RPMI7951 (cell line): ENCODE results near the gene MRPL21. TPM values are rescaled to one million over a fixed set of nuclear protein-coding genes. Genes with fewer than 3 reads are reported as not detected.
"Not testable (repeated sequence)": the region's sequence is repeated elsewhere in the genome, so short reads cannot be mapped to it uniquely, and the experiment has no call there.

Source experiments
- DNase-seq: peaks from one replicate; pipeline ENCODE4 v3.0.0-alpha.2; 2012; ENCODE audit warnings: low read depth
- total RNA-seq: library from RNA; depleted of rRNA; stranded (reverse); fragments of >200 nt; shearing (Covaris generic); gene quantifications from 2 replicates; pipeline ENCODE4 v1.2.3, GENCODE V29; 2014

MRPL21 gene
- total RNA-seq, 1 experiment from 2014 or later: 134 TPM

DNA sequence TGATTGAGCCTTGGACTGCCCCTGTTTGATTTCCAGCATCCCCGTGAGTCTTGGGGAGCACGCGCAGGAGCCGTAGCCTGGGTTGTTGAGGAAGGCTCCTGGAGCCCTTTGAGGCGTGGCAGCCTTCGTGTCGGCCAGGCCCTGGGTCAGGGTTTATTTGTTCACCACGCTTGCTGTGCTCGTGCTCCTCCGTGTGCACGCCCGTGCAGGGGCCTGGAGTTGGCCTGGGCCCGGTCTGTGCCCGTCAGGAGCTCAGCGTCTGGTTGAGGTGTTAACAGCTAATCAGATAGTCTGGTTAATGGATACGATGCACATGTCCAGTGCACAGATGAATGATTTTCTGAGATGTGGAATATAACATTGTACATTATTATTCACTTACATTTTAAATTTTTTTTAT lies 8.1 kb upstream of the MRPL21 start:
- DNase-seq: no peak

DNA sequence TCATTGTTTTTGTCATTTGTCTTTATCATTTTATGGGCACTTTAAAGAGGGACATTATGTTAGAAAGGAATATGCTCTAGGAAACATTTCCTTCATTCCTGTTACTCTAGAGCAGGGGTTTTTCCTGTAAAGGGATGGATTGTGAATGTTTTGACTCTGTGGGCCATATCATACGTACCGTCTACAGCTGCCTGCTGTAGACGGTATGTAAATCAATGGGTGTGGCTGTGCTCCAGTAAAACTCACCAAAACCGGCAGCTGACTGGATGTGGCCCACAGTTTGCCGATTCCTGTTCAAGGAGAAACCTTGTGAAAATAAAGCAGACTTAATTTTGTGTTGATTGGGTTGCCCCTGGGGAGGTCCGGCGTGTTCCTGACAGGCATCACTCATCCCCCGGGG lies 7.3 kb upstream of the MRPL21 start:
- no peak for DNase-seq

DNA sequence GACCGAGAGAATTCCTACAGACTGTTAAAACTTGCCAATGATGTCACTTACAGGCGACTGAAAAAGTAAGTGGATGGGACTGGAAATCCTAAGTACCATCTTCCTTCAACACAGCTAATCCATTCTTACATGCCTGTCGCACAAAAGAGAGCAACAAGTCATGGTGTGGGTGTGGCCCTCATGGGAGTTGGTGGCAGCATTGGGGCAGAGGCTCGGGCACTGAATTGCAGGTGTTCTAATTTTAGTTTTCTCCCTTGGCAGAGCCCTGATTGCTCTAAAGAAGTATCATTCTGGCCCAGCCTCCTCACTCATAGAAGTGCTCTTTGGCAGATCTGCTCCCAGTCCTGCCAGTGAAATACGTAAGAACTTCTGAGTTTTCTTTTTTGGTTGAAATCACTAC lies 4.6 kb upstream of the MRPL21 start:
- no peak for DNase-seq

DNA sequence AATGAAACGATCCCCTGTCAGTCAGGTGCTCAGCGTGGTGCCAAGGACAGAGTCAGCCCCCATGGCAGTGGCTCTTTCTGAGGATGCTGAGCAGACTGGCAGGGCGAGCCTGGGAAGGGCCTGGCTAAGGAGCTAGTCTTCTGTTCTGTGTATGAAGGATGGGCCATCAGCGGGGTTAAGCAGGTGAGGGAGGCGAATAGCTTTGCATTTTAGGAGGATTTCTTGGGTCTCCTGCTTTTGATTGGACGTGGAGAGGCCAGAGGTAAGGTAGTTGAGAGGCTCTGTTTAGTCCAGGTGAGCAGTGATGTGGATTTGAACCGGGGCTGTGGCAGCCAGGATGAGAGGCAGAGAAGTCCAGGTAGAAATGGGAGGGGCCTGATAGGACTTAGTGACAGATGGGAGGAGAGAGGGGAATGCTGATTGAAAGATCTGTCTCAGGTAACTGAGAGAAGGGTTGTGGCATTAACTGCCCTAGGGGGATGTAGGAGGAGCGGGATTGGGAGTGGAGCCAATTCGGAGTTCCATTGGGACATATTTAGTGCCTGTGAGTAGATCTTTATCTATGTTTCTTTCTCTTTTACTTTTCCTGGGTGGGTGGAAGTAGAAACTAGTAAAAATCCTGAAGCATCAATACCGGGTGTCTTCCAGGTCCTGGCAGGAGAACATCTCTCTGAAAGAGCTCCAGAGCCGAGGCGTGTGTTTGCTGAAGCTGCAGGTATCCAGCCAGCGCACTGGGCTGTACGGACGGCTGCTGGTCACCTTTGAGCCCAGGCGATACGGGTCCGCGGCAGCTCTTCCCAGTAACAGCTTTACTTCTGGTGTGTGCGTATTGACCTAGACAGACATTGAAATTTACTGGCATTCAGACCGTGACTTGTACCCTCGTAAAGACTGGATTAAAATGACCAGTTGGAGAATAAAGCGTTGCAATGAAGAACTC lies 2.1 kb upstream of the MRPL21 start:
- no peak for DNase-seq

DNA sequence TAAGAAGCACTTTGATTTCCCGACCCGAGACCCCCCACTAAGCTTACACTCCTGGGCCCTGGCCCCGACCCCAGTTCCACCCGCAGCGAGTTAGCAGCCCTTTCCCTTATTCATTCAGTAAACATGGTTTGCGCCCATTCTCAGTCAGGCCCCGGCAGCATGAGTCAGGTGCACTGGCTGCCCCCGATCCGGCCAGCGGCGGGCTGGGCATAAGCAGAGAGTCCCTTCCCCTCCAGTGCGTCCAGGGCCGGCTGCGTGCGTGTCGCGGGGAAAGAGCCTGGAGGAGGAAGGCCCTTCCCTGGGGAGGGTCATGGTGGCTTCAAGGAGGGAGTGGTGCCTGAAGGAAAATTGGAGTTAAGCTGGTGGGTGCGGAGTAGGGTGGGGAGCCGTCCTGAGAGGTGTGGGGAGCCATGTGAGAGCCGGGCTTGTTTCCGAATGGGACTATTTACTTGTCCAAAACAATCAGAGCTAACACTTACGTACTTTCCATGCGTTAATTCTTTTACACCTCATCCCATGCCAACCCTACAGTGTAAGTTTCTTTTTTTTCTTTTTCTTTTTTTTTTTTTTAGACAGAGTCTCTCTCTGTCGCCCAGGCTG lies 716 bp upstream of the MRPL21 start:
- DNase-seq: peak; percentile 43

DNA sequence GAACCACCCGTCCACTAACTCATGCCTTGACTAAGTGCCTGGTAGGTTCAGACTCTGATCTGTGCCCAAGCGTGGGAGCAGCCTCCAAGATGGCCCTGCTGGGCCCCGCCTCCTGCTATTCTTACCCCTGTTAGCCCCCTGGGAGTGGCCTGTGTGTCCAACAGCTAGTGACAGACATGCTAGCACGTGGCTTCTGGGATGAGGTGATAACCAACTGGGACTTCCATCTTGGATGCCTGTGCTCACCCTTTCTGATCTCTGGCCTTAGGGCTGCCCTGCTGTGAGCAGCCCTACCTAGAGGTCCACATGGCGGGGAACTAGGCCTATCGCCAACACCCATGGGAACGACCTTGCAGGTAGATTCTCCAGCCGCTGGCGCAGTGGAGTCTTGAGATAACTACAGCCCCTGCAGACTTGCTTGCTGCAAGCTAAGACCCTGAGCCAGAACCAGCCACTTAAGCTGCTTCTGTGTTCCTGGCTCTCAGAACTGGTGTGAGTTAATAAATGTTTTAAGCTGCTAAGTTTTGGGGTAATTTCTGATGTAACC lies 2.7 kb downstream of the MRPL21 start:
- no peak for DNase-seq

GRCh38 chr11:68897441-68897840 lies 6.2 kb downstream of the MRPL21 start:
- DNase-seq: no peak

GRCh38 chr11:68896171-68896959 lies 7.3 kb downstream of the MRPL21 start:
- DNase-seq: no peak

DNA sequence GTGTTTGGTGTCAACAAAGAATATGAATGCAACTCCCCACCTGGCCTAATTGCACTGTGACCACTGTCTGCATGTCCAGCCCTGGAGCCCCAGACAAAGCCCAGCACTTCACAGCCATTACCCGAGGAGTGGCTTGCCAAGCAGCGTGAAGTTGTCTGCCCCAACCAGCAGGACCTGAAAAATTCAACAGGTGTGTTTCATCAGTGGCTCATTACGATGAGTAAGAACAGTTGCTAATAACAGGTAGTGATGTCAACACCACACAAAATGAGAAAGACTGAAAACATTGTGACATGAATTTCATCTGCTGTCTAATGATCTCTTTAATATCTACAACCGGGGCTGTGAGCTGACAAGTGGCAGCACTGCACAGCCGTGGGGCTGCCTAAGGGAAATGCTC lies 10.3 kb downstream of the MRPL21 start:
- no peak for DNase-seq

- no peak for DNase-seq
Measured at GRCh38 chr11:68892576-68892975, 11.1 kb downstream of the MRPL21 start.

GRCh38 chr11:68891351-68891948 lies 12.2 kb downstream of the MRPL21 start:
- no peak for DNase-seq

DNA sequence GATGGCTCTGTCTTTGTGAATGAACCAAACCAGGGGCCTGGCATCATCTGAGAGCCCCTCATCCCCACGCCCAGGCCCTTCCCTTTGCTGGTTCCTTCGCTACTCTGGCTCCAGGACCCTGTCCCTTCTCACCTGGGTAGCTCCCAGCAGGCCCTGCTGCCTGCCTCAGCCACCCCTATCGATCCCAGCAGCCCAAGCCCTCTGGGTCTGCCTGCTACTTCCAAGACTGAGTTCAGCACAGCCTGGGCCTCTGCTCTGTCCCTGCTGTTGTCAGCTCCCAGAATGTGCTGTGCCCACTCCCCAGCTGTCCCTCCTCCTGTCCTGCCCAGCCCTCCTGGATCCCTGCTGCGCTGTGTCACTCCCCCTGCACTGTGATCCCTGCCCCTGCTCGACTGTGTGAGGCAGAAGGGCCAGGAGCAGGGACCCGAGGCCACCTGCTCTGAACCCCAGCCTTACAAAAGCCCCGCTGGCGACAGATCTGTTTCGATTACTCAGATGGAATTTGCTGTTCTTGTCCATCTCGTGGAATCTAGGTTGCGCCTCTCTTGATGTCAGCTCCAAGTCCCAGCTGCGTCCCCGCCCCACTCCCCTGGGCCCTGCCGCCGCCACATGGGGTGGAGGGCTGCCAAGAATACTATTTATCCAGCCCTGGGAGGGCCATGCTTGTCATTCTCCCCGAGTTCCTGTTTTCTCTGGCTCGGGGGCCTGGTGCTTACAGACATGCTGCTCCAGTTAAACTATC lies 13.0 kb downstream of the MRPL21 start:
- no peak for DNase-seq

DNA sequence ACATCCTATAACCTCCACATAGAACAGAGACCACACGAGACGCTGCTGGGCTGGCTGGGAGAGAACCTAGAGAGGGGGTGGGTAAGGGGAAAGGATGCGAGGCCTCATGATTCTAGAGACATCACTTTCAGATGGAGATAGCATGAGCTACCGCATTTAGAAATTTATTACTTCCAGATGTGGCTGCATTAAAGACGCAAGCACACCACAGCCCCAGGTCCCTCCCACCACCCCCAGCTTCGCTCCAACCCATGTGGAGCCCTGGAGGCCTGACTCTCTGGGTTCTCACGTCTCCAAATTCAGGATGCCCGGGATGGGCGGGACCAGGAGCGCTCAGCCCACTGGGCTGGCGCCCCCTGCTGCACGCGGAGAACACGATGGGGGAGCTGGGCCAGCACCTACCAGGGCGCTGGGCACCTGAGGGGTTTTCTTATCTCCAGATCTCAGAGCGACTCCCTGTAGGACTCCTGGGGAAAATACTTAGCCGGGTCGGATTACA lies 13.6 kb downstream of the MRPL21 start:
- DNase-seq: peak; percentile 11

- not testable (repeated sequence) for DNase-seq
Measured at GRCh38 chr11:68884827-68885226, 18.8 kb downstream of the MRPL21 start.

DNA sequence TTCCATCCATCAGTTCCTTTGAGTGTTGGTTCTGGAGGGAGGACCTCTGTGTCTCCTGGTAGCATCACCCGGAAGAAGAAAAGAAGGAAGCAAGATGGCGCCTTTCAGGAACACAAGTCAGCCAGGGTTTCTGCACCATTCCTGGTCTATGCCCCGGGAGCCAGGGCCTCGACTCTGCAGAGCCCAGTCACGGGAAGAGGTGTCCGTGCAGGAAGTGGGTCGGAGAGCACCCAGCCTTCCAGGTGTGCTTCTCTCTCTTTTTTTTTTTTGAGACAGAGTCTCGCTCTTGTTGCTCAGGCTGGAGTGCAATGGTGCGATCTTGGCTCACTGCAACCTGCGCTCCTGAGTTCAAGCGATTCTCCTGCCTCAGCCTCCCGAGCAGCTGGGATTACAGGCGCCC lies 21.2 kb downstream of the MRPL21 start:
- no peak for DNase-seq

DNA sequence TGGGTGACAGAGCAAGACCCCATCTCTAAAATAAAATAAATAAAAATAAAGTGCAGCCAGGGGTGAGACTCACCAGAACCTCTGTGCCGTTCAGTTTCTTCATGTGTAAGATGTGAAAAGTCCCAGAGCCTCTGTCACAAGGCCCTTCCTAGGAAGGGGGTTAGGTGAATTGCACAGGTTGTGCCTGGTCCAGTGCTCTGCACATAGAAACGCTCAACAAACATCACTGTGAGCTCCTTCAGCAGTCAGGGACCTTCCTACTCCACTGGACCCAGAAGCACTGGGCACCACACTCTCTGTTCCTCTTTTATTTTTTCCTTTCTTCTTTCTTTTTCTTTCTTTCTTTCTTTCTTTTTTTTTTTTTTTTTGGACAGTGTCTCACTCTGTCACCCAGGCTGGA lies 22.3 kb downstream of the MRPL21 start:
- no peak for DNase-seq

DNA sequence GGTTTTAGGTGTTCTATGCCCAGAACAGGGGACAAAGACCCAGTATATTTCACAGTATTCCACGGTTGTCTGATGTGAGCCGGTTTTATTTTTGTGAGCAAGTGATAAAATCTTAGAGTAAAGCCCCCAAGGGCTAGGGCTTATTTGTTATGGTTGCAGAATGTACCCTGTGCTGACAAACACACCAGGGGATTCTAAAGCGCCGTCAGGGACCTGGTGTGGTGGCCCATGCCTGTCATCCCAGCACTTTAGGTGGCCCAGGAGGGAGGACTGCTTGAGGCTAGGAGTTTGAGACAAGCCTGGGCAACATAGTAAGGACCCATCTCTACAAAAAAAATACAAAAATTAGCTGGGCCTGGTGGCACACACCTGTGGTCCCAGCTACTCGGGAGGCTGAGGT lies 22.8 kb downstream of the MRPL21 start:
- DNase-seq: no peak

GRCh38 chr11:68878022-68878421 lies 25.6 kb downstream of the MRPL21 start:
- DNase-seq: no peak

GRCh38 chr11:68872216-68873003 lies 31.2 kb downstream of the MRPL21 start:
- DNase-seq: no peak

- DNase-seq: no peak
Measured at GRCh38 chr11:68870470-68870869, 33.2 kb downstream of the MRPL21 start.
